WI38 (cell line): ENCODE results near the gene SYNJ2.

ENCODE experiments used
- H3K4me3 ChIP-seq: 2 replicates; pipeline ENCODE4 v1.5.1; 2011; ENCODE audit warnings: low read depth, mild to moderate bottlenecking, control low read depth, low read length
- TF ChIP-seq, protein P1 (sequence below): IDR thresholded peaks from 2 replicates; pipeline ENCODE4 v1.5.1; 2012; ENCODE audit warnings: low read depth, mild to moderate bottlenecking, control low read depth, low read length

SYNJ2 gene

DNA sequence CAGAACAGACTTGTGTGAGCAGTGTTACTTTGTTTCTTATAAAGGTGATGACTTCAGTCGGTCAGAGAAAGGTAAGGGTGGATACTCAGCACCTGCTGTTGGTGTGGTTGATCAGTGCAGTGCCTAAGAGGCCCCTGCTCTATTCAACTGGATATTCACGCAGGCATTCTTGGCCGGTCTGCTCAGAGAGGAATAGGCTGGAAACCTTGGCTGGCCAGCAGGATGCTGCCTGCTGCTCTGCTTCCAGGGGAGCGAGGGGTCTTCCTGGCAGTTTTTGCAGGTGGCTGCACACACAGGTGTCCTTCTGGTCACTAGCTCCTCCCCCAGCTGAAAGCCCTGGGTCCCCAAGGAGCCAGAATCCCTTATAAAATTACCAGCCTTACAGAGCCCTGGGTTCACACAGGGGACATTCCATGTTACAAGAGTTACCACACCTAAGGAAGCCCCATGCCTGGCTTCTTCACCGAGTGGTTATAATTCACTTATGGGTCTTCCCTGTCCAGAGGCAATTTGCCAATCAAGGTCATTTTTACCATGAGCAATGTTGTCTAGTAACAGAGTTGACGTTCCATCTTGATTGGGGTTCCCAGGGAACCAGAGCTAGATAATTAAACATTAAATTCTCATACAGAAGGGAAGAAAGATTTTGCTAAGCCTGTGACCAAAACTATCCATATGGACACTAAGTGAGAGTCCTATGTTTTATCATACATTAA is 16.4 kb downstream of the SYNJ2 start:
- TF ChIP-seq, protein P1, sequence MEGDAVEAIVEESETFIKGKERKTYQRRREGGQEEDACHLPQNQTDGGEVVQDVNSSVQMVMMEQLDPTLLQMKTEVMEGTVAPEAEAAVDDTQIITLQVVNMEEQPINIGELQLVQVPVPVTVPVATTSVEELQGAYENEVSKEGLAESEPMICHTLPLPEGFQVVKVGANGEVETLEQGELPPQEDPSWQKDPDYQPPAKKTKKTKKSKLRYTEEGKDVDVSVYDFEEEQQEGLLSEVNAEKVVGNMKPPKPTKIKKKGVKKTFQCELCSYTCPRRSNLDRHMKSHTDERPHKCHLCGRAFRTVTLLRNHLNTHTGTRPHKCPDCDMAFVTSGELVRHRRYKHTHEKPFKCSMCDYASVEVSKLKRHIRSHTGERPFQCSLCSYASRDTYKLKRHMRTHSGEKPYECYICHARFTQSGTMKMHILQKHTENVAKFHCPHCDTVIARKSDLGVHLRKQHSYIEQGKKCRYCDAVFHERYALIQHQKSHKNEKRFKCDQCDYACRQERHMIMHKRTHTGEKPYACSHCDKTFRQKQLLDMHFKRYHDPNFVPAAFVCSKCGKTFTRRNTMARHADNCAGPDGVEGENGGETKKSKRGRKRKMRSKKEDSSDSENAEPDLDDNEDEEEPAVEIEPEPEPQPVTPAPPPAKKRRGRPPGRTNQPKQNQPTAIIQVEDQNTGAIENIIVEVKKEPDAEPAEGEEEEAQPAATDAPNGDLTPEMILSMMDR, result no peak
- no peak overlapping the region for H3K4me3 ChIP-seq

DNA sequence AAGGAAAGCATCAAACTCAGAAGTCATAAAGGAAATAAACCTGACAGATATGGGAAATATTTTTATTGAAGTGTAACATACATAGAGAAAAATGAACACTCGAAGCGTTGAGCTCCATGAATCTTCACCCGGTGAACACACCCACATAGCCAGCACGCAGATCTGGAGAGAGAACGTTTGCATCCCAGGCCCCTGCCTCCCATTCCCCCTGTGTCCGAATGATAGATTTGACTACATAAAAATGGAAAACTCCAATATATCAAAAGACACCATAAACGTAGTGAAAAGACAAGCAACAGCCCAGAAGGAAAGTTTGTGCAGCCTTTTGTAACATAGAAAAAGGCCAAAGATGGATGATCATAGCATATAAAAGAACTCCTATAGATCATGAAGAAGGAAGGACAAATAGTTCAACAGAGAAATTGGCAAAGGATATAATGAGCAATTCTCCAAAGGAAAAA is 17.1 kb downstream of the SYNJ2 start:
- TF ChIP-seq, protein P1, result no peak
- no peak overlapping the region for H3K4me3 ChIP-seq

DNA sequence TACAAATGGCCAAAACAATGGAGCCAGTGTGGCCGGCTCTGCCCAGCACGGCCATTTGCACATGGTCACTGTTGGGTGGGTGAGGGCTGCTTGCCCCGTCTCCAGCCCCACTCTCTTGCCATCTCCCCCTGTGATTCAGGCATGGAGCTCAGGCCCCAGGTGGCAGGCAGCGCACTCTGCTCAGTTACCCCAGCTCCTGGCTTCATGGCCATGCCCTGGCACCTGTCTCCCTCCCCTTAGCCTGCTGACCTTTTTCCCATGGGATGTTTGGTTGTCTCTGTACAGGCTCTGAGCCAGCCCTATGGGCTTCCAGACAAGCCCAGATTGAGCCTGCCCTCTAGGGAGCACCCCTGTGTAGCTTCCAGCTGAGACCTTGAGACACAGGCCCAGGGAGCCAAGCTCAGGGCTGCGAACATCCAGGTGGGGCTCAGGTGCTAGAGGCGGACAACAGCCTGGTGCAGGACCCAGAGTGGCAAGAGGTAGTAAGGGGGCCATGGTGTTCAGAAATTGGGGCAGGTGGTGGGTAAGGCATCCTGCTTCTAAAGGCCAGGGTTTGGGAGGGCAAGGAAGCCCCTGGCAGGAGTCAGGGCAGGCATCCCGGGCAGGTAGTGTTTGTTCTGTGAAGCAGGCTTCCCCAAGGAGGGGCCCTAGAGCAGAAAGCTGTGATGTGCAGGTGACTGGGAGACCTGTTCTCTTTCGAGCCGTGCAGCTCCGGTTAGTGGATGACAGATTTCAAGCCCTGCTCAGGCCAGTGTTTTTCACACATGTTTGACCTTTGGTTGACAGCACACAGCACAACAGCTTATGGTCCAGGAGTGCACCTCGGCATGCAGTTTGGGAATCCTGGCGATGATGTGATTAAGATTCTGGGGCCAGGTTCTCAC is 17.7 kb downstream of the SYNJ2 start:
- TF ChIP-seq, protein P1, result no peak
- no peak overlapping the region for H3K4me3 ChIP-seq

DNA sequence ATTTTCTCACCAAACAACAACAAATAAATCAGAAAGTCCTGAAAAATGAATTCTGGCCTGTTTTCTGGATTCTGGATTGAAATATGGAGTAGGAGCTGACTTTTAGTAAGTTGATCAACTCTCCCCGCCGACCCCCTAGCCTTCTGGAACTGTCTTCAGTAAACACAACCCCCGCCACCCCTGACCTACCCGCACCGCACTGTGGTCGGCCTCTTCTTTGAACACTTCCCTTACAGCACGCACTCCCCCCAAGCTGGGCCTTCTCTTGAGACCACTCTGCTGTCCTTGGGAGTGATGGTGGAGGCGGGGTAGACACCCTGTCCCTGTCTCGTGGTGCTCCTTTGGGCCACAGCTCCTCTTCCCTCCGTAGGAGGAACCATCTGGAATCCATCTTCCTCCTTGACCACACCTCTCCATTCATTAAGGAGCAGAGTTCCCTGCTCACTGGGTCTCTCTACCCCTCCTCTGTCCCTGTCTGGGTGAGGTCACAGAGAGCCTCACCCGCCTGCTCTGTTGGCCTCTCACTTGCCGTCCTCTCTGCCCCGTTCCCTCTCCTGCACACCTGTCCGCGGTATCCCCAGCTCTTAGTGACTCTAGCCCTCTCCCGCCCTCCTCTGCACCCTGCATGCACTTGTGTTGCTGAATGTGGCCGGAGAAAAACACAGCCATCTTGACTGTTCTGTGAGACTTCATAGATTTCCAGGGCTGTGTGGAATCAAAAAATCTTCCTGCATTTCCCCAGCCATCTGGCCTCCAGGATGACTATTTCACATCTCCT is 19.1 kb downstream of the SYNJ2 start:
- no peak overlapping the region for H3K4me3 ChIP-seq
- TF ChIP-seq, protein P1, result no peak

DNA sequence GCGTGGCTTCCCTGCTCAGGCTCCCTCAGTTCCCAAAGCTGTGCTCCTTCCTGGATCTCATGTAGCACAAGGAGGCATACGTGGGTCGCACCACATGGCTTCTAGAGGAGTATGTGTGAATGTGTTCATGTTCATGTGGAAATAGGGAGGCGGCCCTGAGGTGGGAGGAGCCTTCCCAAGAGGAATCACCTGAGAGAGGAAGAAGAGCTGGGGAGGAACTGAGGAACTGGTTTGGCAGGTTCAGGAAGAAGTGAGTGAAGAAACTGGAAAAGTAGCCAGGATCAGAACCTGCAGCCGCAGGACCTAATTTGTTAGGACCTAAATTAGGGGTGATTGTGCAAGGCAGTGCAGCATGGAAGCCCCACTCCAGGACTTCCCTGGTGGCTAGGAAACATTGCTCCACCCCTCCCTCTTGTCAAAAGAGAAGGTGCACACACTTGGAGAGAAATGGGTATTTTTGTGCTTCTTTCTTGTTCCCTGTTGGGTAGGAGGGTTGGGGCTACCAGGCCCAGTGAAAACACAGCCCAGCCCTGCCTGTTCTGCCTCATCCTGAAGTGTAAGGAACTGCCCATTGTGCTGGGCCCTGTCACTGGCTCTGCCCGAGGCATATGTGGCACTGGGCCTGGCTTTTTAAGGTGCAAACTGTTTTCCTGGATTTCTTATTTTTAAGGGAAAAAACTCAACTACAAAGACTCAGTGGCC is 20.7 kb downstream of the SYNJ2 start:
- no peak overlapping the region for H3K4me3 ChIP-seq
- TF ChIP-seq, protein P1, result no peak

DNA sequence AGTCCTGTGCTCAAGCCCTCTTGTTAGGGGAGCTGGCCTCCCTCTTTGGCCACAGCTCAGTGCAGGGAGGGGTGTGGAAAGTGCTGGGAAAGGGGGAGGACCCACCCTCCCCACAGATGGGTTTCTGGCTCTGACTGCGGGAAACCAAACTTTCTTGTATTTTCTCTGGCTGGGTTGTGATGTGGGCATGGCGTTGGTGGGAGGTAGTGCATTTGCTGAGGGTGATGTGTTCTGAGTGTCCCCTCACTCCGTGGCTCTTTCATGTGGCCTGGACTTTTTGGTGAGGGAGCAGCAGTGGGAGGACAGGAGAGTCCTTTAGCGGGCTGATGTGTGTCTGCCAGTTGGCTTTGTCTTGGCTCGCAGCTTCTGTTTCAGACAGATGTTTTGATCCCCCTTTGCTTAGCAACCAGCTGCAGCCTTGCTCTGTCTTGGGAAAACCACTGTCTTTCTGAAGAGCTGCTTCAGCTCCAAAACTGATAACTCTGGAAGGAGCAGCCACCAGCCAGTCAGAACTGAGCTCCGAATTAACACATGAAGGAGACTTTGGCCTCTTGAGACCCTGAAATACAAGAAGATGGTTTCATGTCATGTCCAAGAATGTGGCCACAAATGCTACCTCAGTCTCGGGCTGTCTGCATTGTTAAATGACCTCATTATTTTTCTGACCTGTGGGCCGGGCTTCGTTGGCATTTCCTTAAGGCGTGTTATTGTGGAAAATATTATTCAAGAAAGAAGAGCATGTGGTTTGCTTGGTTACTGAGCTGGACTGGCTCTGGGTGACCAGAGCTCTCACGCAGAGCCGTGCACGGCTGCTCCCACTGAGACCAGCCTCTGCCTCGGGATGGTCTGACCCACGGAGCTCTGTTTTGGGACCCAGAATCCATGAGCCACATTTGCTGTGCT is 21.5 kb downstream of the SYNJ2 start:
- no peak overlapping the region for H3K4me3 ChIP-seq
- TF ChIP-seq, protein P1, result no peak
